ENCODE results near the gene C9. TPM values are rescaled to one million over a fixed set of nuclear protein-coding genes. Genes with fewer than 3 reads are reported as not detected.
"Not testable (repeated sequence)": the region's sequence is repeated elsewhere in the genome, so short reads cannot be mapped to it uniquely, and the experiment has no call there.

C9 gene
- total RNA-seq, 3 donors from 2014 or later = 1.8 TPM; not detected in 2

DNA sequence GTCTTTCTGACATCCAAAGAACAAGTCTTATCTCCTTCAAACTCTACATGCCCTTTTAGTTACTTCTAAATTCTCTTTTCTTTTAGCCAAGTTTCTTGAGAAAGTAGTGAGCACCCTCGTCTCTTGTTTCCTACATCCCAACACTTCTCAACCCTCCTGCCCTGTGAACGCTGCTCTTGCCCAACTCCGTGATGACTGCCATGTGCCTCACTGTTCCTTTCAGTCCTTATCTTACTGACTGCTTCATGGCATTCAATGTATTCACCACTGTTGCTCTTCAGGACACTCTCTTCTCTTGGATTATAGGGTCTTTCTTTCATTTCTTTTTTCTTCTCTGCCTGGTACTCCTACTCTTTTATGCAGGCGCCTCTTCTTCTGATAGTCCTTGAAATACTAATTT is 14.8 kb downstream of the C9 start:
- H3K27ac ChIP-seq = no peak overlapping the region
- TF ChIP-seq POLR2AphosphoS5 (IDR thresholded peaks at IDR 0.05) = no peak
- H3K9me3 ChIP-seq = peaks cover 8 to 12% of the 10 kb centered on the region in 2 donors
- H3K27me3 ChIP-seq = no peaks in the 10 kb centered on the region
- no peaks in the 10 kb centered on the region for H3K36me3 ChIP-seq
- no peaks in the 10 kb centered on the region for H3K4me1 ChIP-seq
- intact Hi-C loops (cut with DNase I; ENCODE audit: low total_unique reads) = no loop called here
- H3K4me3 ChIP-seq = no peak overlapping the region
- no peak for DNase-seq (ENCODE audit: low spot score in 2 of 2)

GRCh38 chr5:39342460-39342859 is 21.8 kb downstream of the C9 start:
- DNase-seq (ENCODE audit: low spot score in 2 of 2) = no peak
- Histone ChIP-seq H3K4me1 (no peaks in the 10 kb centered on the region), H3K27ac (no peak overlapping the region), H3K27me3 (no peaks in the 10 kb centered on the region), H3K4me3 (no peak overlapping the region), H3K9me3 (no peaks in the 10 kb centered on the region), H3K36me3 (no peaks in the 10 kb centered on the region)
- TF ChIP-seq POLR2A (IDR thresholded peaks at IDR 0.05) (no peak), CTCF (IDR thresholded peaks at IDR 0.05) (no peak), POLR2AphosphoS5 (IDR thresholded peaks at IDR 0.05) (no peak)
- intact Hi-C loops (cut with DNase I; ENCODE audit: low total_unique reads) = no loop called here

DNA sequence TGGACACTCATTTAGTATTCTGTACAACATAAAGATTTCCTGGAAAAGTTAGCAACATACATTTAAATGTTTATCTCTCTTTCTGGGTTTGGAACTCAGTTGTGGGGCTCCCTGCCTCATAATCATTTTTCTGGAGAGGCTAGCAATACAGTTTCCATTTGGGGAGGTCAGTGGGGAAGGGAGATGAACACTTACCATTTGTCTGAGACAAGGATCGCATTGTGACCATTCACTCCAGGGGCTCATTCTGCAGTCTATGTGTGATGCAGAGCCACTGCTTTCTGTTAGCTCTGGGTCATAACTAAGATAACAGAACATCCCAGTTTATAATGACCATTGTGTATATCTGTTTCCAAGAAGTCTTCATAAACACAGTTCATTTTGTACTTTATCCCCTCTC is 22.4 kb downstream of the C9 start:
- H3K4me1 ChIP-seq = no peaks in the 10 kb centered on the region
- H3K27me3 ChIP-seq = no peaks in the 10 kb centered on the region
- H3K36me3 ChIP-seq = no peaks in the 10 kb centered on the region
- H3K27ac ChIP-seq = no peak overlapping the region
- no peak overlapping the region for H3K4me3 ChIP-seq
- intact Hi-C loops (cut with DNase I; ENCODE audit: low total_unique reads) = no loop called here
- DNase-seq (ENCODE audit: low spot score in 2 of 2) = no peak
- no peaks in the 10 kb centered on the region for H3K9me3 ChIP-seq
- TF ChIP-seq CTCF (IDR thresholded peaks at IDR 0.05) = no peak
- no peak for TF ChIP-seq POLR2A (IDR thresholded peaks at IDR 0.05)
- no peak for TF ChIP-seq POLR2AphosphoS5 (IDR thresholded peaks at IDR 0.05)

- no peak overlapping the region for H3K27ac ChIP-seq
- H3K9me3 ChIP-seq = no peaks in the 10 kb centered on the region
- intact Hi-C loops (cut with DNase I; ENCODE audit: low total_unique reads) = no loop called here
- TF ChIP-seq POLR2A (IDR thresholded peaks at IDR 0.05) (no peak), POLR2AphosphoS5 (IDR thresholded peaks at IDR 0.05) (no peak), CTCF (IDR thresholded peaks at IDR 0.05) (no peak)
- no peak for DNase-seq (ENCODE audit: low spot score in 2 of 2)
- H3K27me3 ChIP-seq = no peaks in the 10 kb centered on the region
- H3K4me3 ChIP-seq = no peak overlapping the region
- H3K36me3 ChIP-seq = no peaks in the 10 kb centered on the region
- no peaks in the 10 kb centered on the region for H3K4me1 ChIP-seq
These were observed 23.8 kb downstream of the C9 start for GRCh38 chr5:39340506-39340905.

DNA sequence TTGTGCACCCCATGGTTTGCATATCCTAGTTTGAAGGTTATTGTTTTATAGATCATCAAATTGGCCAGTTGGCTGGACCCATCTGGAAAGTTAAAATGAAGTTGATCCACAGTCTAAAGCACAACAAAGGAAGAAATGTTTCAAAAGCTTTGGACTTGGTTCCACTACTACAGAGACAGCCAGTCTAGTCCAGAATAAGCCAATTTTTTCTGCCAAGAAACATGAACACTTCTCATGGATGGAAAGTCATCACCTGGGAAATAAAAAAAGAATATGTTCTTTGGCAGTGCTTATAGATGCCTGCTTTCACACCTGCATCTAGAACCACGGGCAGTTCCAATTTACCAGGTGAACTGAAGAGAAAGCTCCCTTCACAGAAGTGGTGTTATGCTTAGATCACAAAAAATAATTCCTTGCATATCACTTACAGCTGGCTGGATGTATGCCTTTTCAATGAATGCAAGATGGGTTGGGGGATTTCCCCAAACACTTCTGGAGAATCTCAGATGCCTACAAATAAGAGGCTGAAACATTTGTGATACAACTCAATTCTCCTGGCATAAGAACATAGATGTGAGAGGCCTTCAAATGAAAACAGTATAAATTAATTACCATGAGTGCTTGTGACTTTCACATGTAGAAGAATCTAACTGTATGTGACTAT is 26.9 kb downstream of the C9 start:
- H3K27ac ChIP-seq = no peak overlapping the region
- no peak for TF ChIP-seq POLR2A (IDR thresholded peaks at IDR 0.05)
- TF ChIP-seq POLR2AphosphoS5 (IDR thresholded peaks at IDR 0.05) = no peak
- no peaks in the 10 kb centered on the region for H3K27me3 ChIP-seq
- H3K4me3 ChIP-seq = no peak overlapping the region
- intact Hi-C loops (cut with DNase I; ENCODE audit: low total_unique reads) = no loop called here
- H3K36me3 ChIP-seq = no peaks in the 10 kb centered on the region
- H3K9me3 ChIP-seq = no peaks in the 10 kb centered on the region
- H3K4me1 ChIP-seq = no peaks in the 10 kb centered on the region
- DNase-seq (ENCODE audit: low spot score in 2 of 2) = no peak

DNA sequence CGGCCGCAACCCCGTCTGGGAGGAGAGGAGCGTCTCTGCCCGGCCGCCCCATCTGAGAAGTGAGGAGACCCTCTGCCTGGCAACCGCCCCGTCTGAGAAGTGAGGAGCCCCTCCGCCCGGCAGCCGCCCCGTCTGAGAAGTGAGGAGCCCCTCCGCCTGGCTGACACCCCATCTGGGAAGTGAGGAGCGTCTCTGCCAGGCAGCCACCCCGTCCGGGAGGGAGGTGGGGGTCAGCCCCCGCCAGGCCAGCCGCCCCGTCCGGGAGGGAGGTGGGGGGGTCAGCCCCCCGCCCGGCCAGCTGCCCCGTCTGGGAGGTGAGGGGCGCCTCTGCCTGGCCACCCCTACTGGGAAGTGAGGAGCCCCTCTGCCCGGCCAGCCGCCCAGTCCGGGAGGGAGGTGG is 30.0 kb downstream of the C9 start:
- H3K4me1 ChIP-seq; H3K9me3 ChIP-seq; H3K27me3 ChIP-seq; intact Hi-C loops (cut with DNase I; ENCODE audit: low total_unique reads); H3K4me3 ChIP-seq; H3K36me3 ChIP-seq; DNase-seq (ENCODE audit: low spot score in 2 of 2); H3K27ac ChIP-seq: not testable (repeated sequence)

- H3K4me1 ChIP-seq = no peaks in the 10 kb centered on the region
- no peaks in the 10 kb centered on the region for H3K27me3 ChIP-seq
- H3K9me3 ChIP-seq = no peaks in the 10 kb centered on the region
- no peaks in the 10 kb centered on the region for H3K36me3 ChIP-seq
- no peak for DNase-seq (ENCODE audit: low spot score in 2 of 2)
- intact Hi-C loops (cut with DNase I; ENCODE audit: low total_unique reads) = no loop called here
- H3K4me3 ChIP-seq = no peak overlapping the region
- TF ChIP-seq POLR2AphosphoS5 (IDR thresholded peaks at IDR 0.05) (no peak), CTCF (IDR thresholded peaks at IDR 0.05) (no peak), POLR2A (IDR thresholded peaks at IDR 0.05) (no peak)
- H3K27ac ChIP-seq = no peak overlapping the region
These were observed 31.2 kb downstream of the C9 start for GRCh38 chr5:39333104-39333503.
